Neural cell (in vitro differentiated cells): ENCODE measurements around the gene GIMD1.

Experiments
- CTCF ChIP-seq: fragments of 450-650 bp; IDR thresholded peaks from 2 replicates; pipeline ENCODE4 v1.5.1; 2014; ENCODE audit warnings: antibody characterized with exemption, mild to moderate bottlenecking, moderate library complexity; ENCODE audit not compliant: poor library complexity, severe bottlenecking
- EZH2 ChIP-seq: fragments of 200-600, 300-800 bp; shearing (Covaris generic), sonication (generic); IDR thresholded peaks from 2 replicates; pipeline ENCODE4 v1.6.1; 2014; ENCODE audit warnings: antibody characterized with exemption, low read length, borderline replicate concordance, mild to moderate bottlenecking; ENCODE audit not compliant: insufficient read depth, poor library complexity, severe bottlenecking
- RAD21 ChIP-seq: fragments of 450-650 bp; conservative IDR thresholded peaks from 2 replicates; pipeline ENCODE4 v1.6.1; 2014; ENCODE audit warnings: antibody characterized with exemption, mild to moderate bottlenecking, moderate library complexity

DNA sequence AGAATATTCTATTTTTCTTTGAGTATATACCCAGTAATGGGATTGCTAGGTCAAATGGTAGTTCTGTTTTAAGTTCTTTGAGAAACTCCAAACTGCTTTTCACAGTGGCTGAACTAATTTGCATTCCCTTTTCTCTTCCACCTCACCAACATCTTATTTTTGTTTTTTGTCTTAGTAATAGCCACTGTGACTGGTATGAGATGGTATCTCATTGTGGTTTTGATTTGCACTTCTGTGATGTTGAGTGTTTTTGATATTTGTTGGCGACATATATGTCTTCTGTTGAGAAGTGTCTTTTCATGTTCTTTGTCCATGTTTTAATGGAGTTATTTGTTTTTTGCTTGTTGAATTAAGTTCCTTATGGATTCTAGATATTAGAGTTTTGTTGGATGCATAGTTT, 27.8 kb downstream of the GIMD1 start:
- no peak for TF ChIP-seq CTCF
- no peak for TF ChIP-seq EZH2
- TF ChIP-seq RAD21: no peak
